ENCODE measurements around the gene HMGCR. TPM values are rescaled to one million over a fixed set of nuclear protein-coding genes. Genes with fewer than 3 reads are reported as not detected.
"Not testable (repeated sequence)": the region's sequence is repeated elsewhere in the genome, so short reads cannot be mapped to it uniquely, and the experiment has no call there.

HMGCR gene
- polyA plus RNA-seq, 1 of the 3 experiments (the other 2 are of a cell fraction) = 8.2 TPM

- TF ChIP-seq TCF12 (IDR thresholded peaks at IDR 0.05) = no peak
- no peak for TF ChIP-seq SIN3A (IDR thresholded peaks at IDR 0.05; ENCODE audit: borderline replicate concordance, low read depth, low read length)
- no peak for TF ChIP-seq MEF2A (IDR thresholded peaks at IDR 0.05; ENCODE audit: borderline replicate concordance, low read depth)
- TF ChIP-seq, protein P1, sequence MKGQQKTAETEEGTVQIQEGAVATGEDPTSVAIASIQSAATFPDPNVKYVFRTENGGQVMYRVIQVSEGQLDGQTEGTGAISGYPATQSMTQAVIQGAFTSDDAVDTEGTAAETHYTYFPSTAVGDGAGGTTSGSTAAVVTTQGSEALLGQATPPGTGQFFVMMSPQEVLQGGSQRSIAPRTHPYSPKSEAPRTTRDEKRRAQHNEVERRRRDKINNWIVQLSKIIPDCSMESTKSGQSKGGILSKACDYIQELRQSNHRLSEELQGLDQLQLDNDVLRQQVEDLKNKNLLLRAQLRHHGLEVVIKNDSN (IDR thresholded peaks at IDR 0.05; ENCODE audit: borderline replicate concordance, low read depth) = no peak
Measured at GRCh38 chr5:75306746-75307145, 30.3 kb upstream of the HMGCR start (continued).

DNA sequence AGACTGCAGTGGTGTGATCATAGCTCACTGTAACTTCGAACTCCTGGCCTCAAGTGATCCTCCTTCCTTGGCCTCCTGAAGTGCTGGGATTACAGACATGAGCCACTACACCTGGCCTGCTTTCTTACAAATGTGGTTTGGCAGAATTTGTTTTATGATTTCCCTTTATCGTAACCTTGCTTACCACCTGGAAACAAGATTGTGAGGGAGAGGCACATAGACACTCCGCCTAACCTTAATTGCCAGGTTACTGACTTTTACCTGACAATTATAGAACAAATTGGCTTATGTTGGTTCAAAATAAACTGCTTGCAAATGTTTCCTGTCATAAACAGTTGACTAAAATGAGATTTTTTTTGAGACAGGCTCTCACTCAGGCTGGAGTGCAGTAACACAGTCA is 26.8 kb upstream of the HMGCR start:
- TF ChIP-seq ZBTB33 (IDR thresholded peaks at IDR 0.05; ENCODE audit: borderline replicate concordance, low read depth) (no peak), FOSL2 (IDR thresholded peaks at IDR 0.05; ENCODE audit: borderline replicate concordance, low read depth) (no peak), SMC3 (IDR thresholded peaks at IDR 0.05; ENCODE audit: low read depth, low read length) (no peak), CHD2 (IDR thresholded peaks at IDR 0.05; ENCODE audit: low read length, partially characterized antibody) (no peak)
- Histone ChIP-seq H3K9ac (no peak overlapping the region), H3K27me3 (ENCODE audit: insufficient read depth) (no peaks in the 10 kb centered on the region), H3K4me2 (no peak overlapping the region), H3K36me3 (replicated peaks in 1 of 2; ENCODE audit: control insufficient read depth in 1 of 2, insufficient read depth in 2 of 2, low read length in 1 of 2) (no peaks in the 10 kb centered on the region), H2AFZ (ENCODE audit: low read depth) (no peak overlapping the region), H4K20me1 (ENCODE audit: insufficient read depth) (no peaks in the 10 kb centered on the region), H3K4me3 (ENCODE audit: low read depth in 2 of 2, low read length in 1 of 2) (no peak overlapping the region), H3K9me2 (no peaks in the 10 kb centered on the region), H3F3A (replicated peaks; ENCODE audit: insufficient read depth) (no peaks in the 10 kb centered on the region), H3K4me1 (ENCODE audit: control insufficient read depth in 1 of 2, insufficient read depth in 2 of 2, low read depth in 1 of 2, low read length in 1 of 2) (no peaks in the 10 kb centered on the region), H3K9me3 (no peaks in the 10 kb centered on the region), H3K27ac (ENCODE audit: low read depth in 2 of 2, low read length in 1 of 2) (no peak overlapping the region), H3K79me2 (ENCODE audit: insufficient read depth) (no peaks in the 10 kb centered on the region)
- ChIA-PET POLR2A (no interaction called here), CTCF (interaction anchor here (0.7 kb wide), 1 partner anchor 74 kb away, joined by 3 read pairs; no protein-coding TSS in a partner anchor)
- 85% methylated on average over 3 of the region's 3 CpGs for WGBS (ENCODE audit: low lambda C conversion rate)
- DNase-seq = no peak

GRCh38 chr5:75319148-75319547 is 17.9 kb upstream of the HMGCR start:
- H3K9me2 ChIP-seq; H3K4me2 ChIP-seq; POLR2A ChIA-PET; DNase-seq; H3K27ac ChIP-seq (ENCODE audit: low read depth in 2 of 2, low read length in 1 of 2); H3K9me3 ChIP-seq; H3K4me3 ChIP-seq (ENCODE audit: low read depth in 2 of 2, low read length in 1 of 2); H3K9ac ChIP-seq; H3K27me3 ChIP-seq (ENCODE audit: insufficient read depth); H3K36me3 ChIP-seq (replicated peaks in 1 of 2; ENCODE audit: control insufficient read depth in 1 of 2, insufficient read depth in 2 of 2, low read length in 1 of 2); H4K20me1 ChIP-seq (ENCODE audit: insufficient read depth); H3K79me2 ChIP-seq (ENCODE audit: insufficient read depth); H2AFZ ChIP-seq (ENCODE audit: low read depth); CTCF ChIA-PET: not testable (repeated sequence)
- Histone ChIP-seq H3F3A (replicated peaks; ENCODE audit: insufficient read depth) (peaks cover 20% of the 10 kb centered on the region), H3K4me1 (ENCODE audit: control insufficient read depth in 1 of 2, insufficient read depth in 2 of 2, low read depth in 1 of 2, low read length in 1 of 2) (peaks cover 0 to 12% of the 10 kb centered on the region in 2 experiments; a peak in 2 of 4 replicates)
- 93% methylated on average over 4 of the region's 4 CpGs for whole genome bisulfite sequencing (ENCODE audit: low lambda C conversion rate)
